Measurements from ENCODE around the gene CR1L.
"Not testable (repeated sequence)": the region's sequence is repeated elsewhere in the genome, so short reads cannot be mapped to it uniquely, and the experiment has no call there.

CR1L gene

GRCh38 chr1:207672522-207673130 lies 27.7 kb downstream of the CR1L start:
- ChIA-PET CTCF (interaction anchor here (0.6 to 1.9 kb wide), 10 partner anchors 14 to 491 kb away, joined by 3 to 9 read pairs (median 3); no protein-coding TSS in a partner anchor), POLR2A (ENCODE audit: low non-redundant PET) (no interaction called here)
- peak; percentile 25 for TF ChIP-seq CTCF (conservative IDR thresholded peaks at IDR 0.05; ENCODE audit: low read depth)
- no peak overlapping the region for H3K27ac ChIP-seq
- peak; percentile 63 for DNase-seq (ENCODE audit: low spot score)

GRCh38 chr1:207673399-207673798 lies 28.5 kb downstream of the CR1L start:
- H3K27ac ChIP-seq = no peak overlapping the region
- ChIA-PET CTCF (interaction anchor here (0.6 to 1.9 kb wide), 4 partner anchors 14 to 492 kb away, joined by 3 to 9 read pairs (median 3); no protein-coding TSS in a partner anchor), POLR2A (ENCODE audit: low non-redundant PET) (no interaction called here)
- no peak for DNase-seq (ENCODE audit: low spot score)
- no peak for TF ChIP-seq CTCF (conservative IDR thresholded peaks at IDR 0.05; ENCODE audit: low read depth)

- POLR2A ChIA-PET (ENCODE audit: low non-redundant PET) = no interaction called here
- no peak for TF ChIP-seq CTCF (conservative IDR thresholded peaks at IDR 0.05; ENCODE audit: low read depth)
- H3K27ac ChIP-seq = no peak overlapping the region
- CTCF ChIA-PET = no interaction called here
- DNase-seq (ENCODE audit: low spot score) = no peak
These were observed 31.2 kb downstream of the CR1L start for GRCh38 chr1:207676153-207676552.

GRCh38 chr1:207680590-207681388 lies 35.9 kb downstream of the CR1L start:
- POLR2A ChIA-PET (ENCODE audit: low non-redundant PET); H3K27ac ChIP-seq; CTCF ChIA-PET: not testable (repeated sequence)
- peak; percentile 6 for DNase-seq (ENCODE audit: low spot score)

- H3K27ac ChIP-seq; POLR2A ChIA-PET (ENCODE audit: low non-redundant PET); CTCF ChIA-PET; DNase-seq (ENCODE audit: low spot score): not testable (repeated sequence)
These were observed 38.0 kb downstream of the CR1L start for GRCh38 chr1:207682872-207683434.

- H3K27ac ChIP-seq; DNase-seq (ENCODE audit: low spot score); POLR2A ChIA-PET (ENCODE audit: low non-redundant PET); CTCF ChIA-PET: not testable (repeated sequence)
These were observed 45.6 kb downstream of the CR1L start for GRCh38 chr1:207690551-207690950.

GRCh38 chr1:207691010-207691409 lies 46.1 kb downstream of the CR1L start:
- POLR2A ChIA-PET (ENCODE audit: low non-redundant PET) = no interaction called here
- CTCF ChIA-PET = no interaction called here

More at GRCh38 chr1:207691010-207691409, 46.1 kb downstream of the CR1L start:
- no peak for DNase-seq (ENCODE audit: low spot score)
- H3K27ac ChIP-seq = no peak overlapping the region
- no peak for TF ChIP-seq CTCF (conservative IDR thresholded peaks at IDR 0.05; ENCODE audit: low read depth)

All from RWPE1 (cell line).